Liver (tissue), 9 donors: ENCODE measurements around the gene PHIP. TPM values are rescaled to one million over a fixed set of nuclear protein-coding genes. Genes with fewer than 3 reads are reported as not detected.

Experiments used
- DNase-seq: peaks from one replicate; pipeline ENCODE4 v3.0.0-alpha.2; 2017; ENCODE audit warnings: low spot score
- H3K27ac ChIP-seq, 2 donors: one replicate each; pipeline ENCODE4 v1.7.0; 2013; ENCODE audit warnings: inconsistent platforms in 2 of 2, low read length in 2 of 2, control low read depth in 1 of 2, low read depth in 1 of 2, mild to moderate bottlenecking in 1 of 2
- H3K27me3 ChIP-seq, 4 donors: one replicate each; pipeline versions ENCODE4 v1.6.1 to v1.7.0; 2013; ENCODE audit warnings: low read length in 3 of 4, inconsistent platforms in 1 of 4, mild to moderate bottlenecking in 1 of 4, moderate library complexity in 1 of 4; ENCODE audit not compliant: control insufficient read depth in 4 of 4, insufficient read depth in 4 of 4
- H3K36me3 ChIP-seq, 4 donors: one replicate each; pipeline versions ENCODE4 v1.6.1 to v1.7.0; 2013; ENCODE audit warnings: low read length in 3 of 4, mild to moderate bottlenecking in 3 of 4, low read depth in 1 of 4, moderate library complexity in 1 of 4; ENCODE audit not compliant: control insufficient read depth in 4 of 4, insufficient read depth in 3 of 4
- H3K4me1 ChIP-seq, 4 donors: one replicate each; pipeline versions ENCODE4 v1.6.1 to v1.7.0; 2013; ENCODE audit warnings: low read length in 3 of 4, mild to moderate bottlenecking in 3 of 4, moderate library complexity in 1 of 4; ENCODE audit not compliant: control insufficient read depth in 4 of 4, insufficient read depth in 4 of 4
- H3K4me3 ChIP-seq, 3 donors: one replicate each; pipeline versions ENCODE4 v1.6.1 to v1.7.0; 2013; ENCODE audit warnings: low read length in 3 of 3, control low read depth in 1 of 3, low read depth in 1 of 3, mild to moderate bottlenecking in 1 of 3
- H3K9ac ChIP-seq, 2 donors: one replicate each; pipeline ENCODE4 v1.7.0; 2013; ENCODE audit warnings: low read length in 2 of 2, mild to moderate bottlenecking in 2 of 2, moderate library complexity in 2 of 2, control low read depth in 1 of 2, low read depth in 1 of 2
- H3K9me3 ChIP-seq, 4 donors: one replicate each; pipeline versions ENCODE4 v1.6.1 to v1.7.0; 2013; ENCODE audit warnings: low read length in 3 of 4; ENCODE audit not compliant: control insufficient read depth in 4 of 4
- CTCF ChIP-seq: fragments of 150-350 bp; IDR thresholded peaks from 2 replicates; pipeline ENCODE4 v1.5.1; 2017; ENCODE audit warnings: improper control_type of control experiment, low read depth, low read length; ENCODE audit not compliant: missing input control
- EGR1 ChIP-seq, 2 donors: IDR thresholded peaks; 2 replicates each; pipeline ENCODE4 v1.6.1; 2016 to 2018; ENCODE audit warnings: antibody characterized with exemption in 2 of 2, low read depth in 2 of 2
- FOXA1 ChIP-seq: IDR thresholded peaks from 2 replicates; pipeline ENCODE4 v1.6.1; 2016; ENCODE audit warnings: antibody characterized with exemption
- FOXA2 ChIP-seq: IDR thresholded peaks from 2 replicates; pipeline ENCODE4 v1.6.1; 2016; ENCODE audit warnings: antibody characterized with exemption
- GABPA ChIP-seq, 2 donors: IDR thresholded peaks in 1 of 2; conservative IDR thresholded peaks in 1 of 2; 2 replicates each; pipeline ENCODE4 v1.6.1; 2016; ENCODE audit warnings: antibody characterized with exemption in 2 of 2, mild to moderate bottlenecking in 1 of 2, moderate library complexity in 1 of 2
- HNF4A ChIP-seq, 2 donors: conservative IDR thresholded peaks; 2 replicates each; pipeline ENCODE4 v1.6.1; 2016; ENCODE audit warnings: antibody characterized with exemption in 2 of 2, mild to moderate bottlenecking in 2 of 2
- HNF4G ChIP-seq: IDR thresholded peaks from 2 replicates; pipeline ENCODE4 v1.6.1; 2016; ENCODE audit warnings: antibody characterized with exemption
- MAX ChIP-seq: IDR thresholded peaks from 2 replicates; pipeline ENCODE4 v1.6.1; 2016; ENCODE audit warnings: antibody characterized with exemption
- NR2F2 ChIP-seq: IDR thresholded peaks from 2 replicates; pipeline ENCODE4 v1.6.1; 2016; ENCODE audit warnings: antibody characterized with exemption
- RAD21 ChIP-seq, 2 donors: IDR thresholded peaks; 2 replicates each; pipeline ENCODE4 v1.6.1; 2016; ENCODE audit warnings: antibody characterized with exemption in 2 of 2, mild to moderate bottlenecking in 2 of 2
- REST ChIP-seq: IDR thresholded peaks from 2 replicates; pipeline ENCODE4 v1.6.1; 2016; ENCODE audit warnings: antibody characterized with exemption, mild to moderate bottlenecking
- RXRA ChIP-seq, 2 donors: IDR thresholded peaks; 2 replicates each; pipeline ENCODE4 v1.6.1; 2017 to 2018; ENCODE audit warnings: antibody characterized with exemption in 2 of 2, mild to moderate bottlenecking in 1 of 2
- SP1 ChIP-seq: IDR thresholded peaks from 2 replicates; pipeline ENCODE4 v1.6.1; 2018; ENCODE audit warnings: antibody characterized with exemption, mild to moderate bottlenecking
- TAF1 ChIP-seq: conservative IDR thresholded peaks from 2 replicates; pipeline ENCODE4 v1.6.1; 2016; ENCODE audit warnings: antibody characterized with exemption, mild to moderate bottlenecking
- YY1 ChIP-seq: IDR thresholded peaks from 2 replicates; pipeline ENCODE4 v1.6.1; 2016; ENCODE audit warnings: antibody characterized with exemption, mild to moderate bottlenecking
- ZBTB33 ChIP-seq: IDR thresholded peaks from 2 replicates; pipeline ENCODE4 v1.6.1; 2016; ENCODE audit warnings: antibody characterized with exemption
- WGBS: extraction: QIAGEN DNeasy Blood & Tissue Kit; methylation state at CpG from one replicate; pipeline ENCODE4 v1.1.7; 2013; 5-methylcytosine and 5-hydroxymethylcytosine counted together
- polyA plus RNA-seq, 2 donors: library from polyadenylated mRNA; stranded (reverse) in 1 of 2; unstranded in 1 of 2; fragments of 200-250 nt in 1 of 2; fragments of >200 nt in 1 of 2; fragmentation: Nextera tagmentation in 1 of 2; extraction: Ambion mirVana in 1 of 2; gene quantifications; one replicate each; pipeline versions ENCODE4 v1.2.1 to v1.2.3, GENCODE V29; 2013 to 2015
- total RNA-seq, 2 donors: library from RNA; depleted of rRNA; stranded (reverse); fragments of >200 nt; gene quantifications; one replicate each; pipeline ENCODE4 v1.2.3, GENCODE V29; 2014
- donor health status: healthy.
- donor health status: healthy.
- donor health status: healthy.
- donor health status: healthy.
- donor health status: healthy.

PHIP gene
- total RNA-seq (10 to 100 TPM; 12.4 to 22.4 TPM), polyA plus RNA-seq (1 to 10 TPM; 1.6 to 6.4 TPM)

GRCh38 chr6:79078075-79078969, at the start of gene PHIP:
Gene PHIP (minus strand): TSS chr6:79078254. CDS start chr6:79078068, 186 bp downstream.
- peak within 1 kb of the TSS; percentile 98 to 99 for H3K27ac ChIP-seq
- no peaks in the 10 kb centered on the region for H3K36me3 ChIP-seq
- H3K9ac ChIP-seq = peak within 1 kb of the TSS; percentile 91 to 92
- H3K4me1 ChIP-seq = peaks cover 2 to 12% (median 10%) of the 10 kb centered on the region in 4 donors
- H3K27me3 ChIP-seq = no peaks in the 10 kb centered on the region
- TF ChIP-seq REST (peak; percentile 38), EGR1 (IDR thresholded peaks at IDR 0.05; ENCODE audit: low read depth in 2 of 2) (no peak), RAD21 (IDR thresholded peaks at IDR 0.05) (peak in 1 of 2 donors; percentile 22), YY1 (peak; percentile 66), TAF1 (peak; percentile 85)
- peak; percentile 93 for DNase-seq
- peak within 1 kb of the TSS; percentile 93 to 100 (median 99) for H3K4me3 ChIP-seq
- no peaks in the 10 kb centered on the region for H3K9me3 ChIP-seq
- under 1% methylated on average over 73 of the region's 73 CpGs for WGBS

- H3K27me3 ChIP-seq = no peaks in the 10 kb centered on the region
- no peaks in the 10 kb centered on the region for H3K4me1 ChIP-seq
- H3K27ac ChIP-seq = no peak overlapping the region
- H3K9ac ChIP-seq = no peak overlapping the region
- TF ChIP-seq EGR1 (IDR thresholded peaks at IDR 0.05; ENCODE audit: low read depth in 2 of 2) (no peak), CTCF (no peak), NR2F2 (no peak), MAX (no peak), HNF4A (conservative IDR thresholded peaks at IDR 0.05) (no peak), GABPA (IDR thresholded peaks at IDR 0.05 in 1 of 2, conservative IDR thresholded peaks at IDR 0.05 in 1 of 2) (no peak), SP1 (no peak), YY1 (no peak), FOXA1 (no peak), RXRA (IDR thresholded peaks at IDR 0.05) (no peak), FOXA2 (no peak), HNF4G (no peak), ZBTB33 (no peak)
- H3K9me3 ChIP-seq = no peaks in the 10 kb centered on the region
- DNase-seq = no peak
- H3K36me3 ChIP-seq = no peaks in the 10 kb centered on the region
- H3K4me3 ChIP-seq = no peak overlapping the region
These were observed 49.6 kb upstream of the PHIP start for GRCh38 chr6:79127660-79128059.
